ENCODE results near the gene GNA12.
A peak's percentile ranks its signal among the peaks of the same experiment; 100 is the strongest.
"Not testable (repeated sequence)": the region's sequence is repeated elsewhere in the genome, so short reads cannot be mapped to it uniquely, and the experiment has no call there.

The GNA12 gene

DNA sequence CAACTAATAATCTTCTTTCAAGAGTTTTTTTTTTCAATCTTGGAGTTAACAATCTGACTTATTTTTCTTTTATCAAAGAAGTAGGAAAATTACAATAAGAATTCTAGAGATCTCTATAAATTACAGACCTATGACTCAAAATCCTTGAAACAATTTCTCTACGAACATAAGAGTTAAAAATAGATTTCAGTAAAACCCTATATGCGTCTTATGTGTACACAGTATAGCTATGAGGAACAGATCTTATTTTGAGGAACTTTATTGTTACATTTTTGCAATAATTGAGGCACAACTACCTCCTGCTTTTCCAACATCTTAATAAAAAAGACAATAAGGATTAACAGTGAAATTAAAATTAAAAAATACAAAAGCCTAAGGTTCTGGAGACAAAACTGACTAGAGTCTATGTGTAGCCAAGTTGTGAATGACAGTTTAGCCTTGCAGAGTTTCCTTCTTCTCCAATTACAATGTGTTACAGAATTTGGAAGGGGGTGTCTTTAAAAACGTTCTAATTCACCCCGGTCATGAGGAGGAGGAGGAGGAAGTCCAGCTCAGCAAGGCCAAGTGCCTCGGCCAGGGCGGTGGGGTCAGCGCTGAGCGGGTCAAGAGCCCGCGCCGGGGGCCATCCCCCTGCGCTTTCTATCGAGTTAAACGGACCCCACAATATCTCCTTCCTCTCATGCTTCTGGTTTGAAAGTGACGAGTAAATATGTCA is 115.6 kb downstream of the GNA12 start:
- DNase-seq (ENCODE audit: low spot score) = no peak

- DNase-seq (ENCODE audit: low spot score) = not testable (repeated sequence)
Measured at GRCh38 chr7:2727206-2727605, 116.9 kb downstream of the GNA12 start.

DNA sequence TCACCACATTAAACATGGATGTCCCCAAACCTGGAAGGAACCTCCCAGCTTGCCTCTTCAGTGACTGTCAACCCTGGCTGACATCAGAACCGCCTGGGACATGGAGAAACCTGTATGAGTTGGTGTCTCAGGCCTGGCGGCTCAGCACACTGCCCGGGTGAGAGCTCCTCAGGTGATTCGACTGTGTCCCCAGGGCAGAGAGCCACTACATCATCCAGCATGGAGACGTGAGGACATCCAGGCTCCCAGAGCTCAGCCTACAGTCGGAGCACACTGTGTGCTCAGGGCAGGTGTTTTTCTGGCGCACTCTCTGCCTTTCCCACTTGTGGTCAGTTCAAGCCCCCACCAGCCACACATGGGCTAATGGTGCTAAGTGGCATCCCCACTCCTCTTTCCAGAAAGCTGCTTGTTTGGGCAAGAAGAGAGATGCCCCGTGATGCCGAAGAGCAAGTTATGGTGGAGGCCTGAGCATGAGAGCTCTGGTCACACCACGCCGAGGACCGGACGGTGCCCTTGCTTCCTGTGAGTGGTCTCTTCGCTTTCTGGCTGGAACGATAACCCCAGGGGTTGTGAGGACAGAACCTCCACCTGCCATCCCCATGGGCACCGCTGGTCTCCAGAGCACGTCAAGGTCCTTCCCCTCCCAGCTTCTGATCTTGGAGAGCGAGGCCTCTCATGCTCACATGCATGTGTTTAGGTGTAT is 117.6 kb downstream of the GNA12 start:
- no peak for DNase-seq (ENCODE audit: low spot score)

GRCh38 chr7:2725178-2726105 is 118.7 kb downstream of the GNA12 start:
- no peak for DNase-seq (ENCODE audit: low spot score)

DNA sequence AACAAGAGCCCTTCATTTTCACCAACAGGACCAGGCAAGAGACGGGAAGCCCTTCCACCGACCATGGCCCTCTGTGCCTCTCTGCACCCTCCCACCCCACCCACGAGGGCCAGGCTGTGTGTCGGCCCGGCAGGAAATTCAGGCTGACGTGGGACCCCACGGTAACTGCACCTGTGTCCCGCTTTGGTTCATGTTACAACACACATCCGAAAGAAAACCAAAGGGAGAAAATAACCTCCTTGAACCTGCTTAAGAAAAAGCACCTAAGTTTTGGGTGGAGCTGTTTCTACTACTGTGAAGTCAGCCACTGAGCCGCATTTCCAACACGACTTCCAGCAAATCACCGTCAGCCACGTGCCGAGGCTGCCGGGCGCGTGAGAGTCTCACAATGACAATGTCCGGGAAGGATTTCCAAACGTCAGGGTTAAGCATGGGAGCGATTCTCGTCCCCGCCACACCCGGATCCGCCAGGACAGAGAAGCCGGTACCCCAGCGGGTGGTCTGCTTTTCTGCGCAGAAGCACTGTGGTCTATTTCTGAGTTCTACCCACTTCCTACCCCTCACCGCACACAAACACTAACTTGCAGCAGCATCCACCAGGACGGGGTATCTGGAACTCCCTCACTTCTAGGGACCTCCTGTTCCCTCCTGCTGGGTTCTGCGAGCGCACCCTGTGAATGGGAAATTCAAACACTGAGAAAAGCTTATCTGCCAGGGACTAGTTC is 119.5 kb downstream of the GNA12 start:
- DNase-seq (ENCODE audit: low spot score) = no peak

- DNase-seq (ENCODE audit: low spot score) = not testable (repeated sequence)
Measured at GRCh38 chr7:2724036-2724435, 120.1 kb downstream of the GNA12 start.

DNA sequence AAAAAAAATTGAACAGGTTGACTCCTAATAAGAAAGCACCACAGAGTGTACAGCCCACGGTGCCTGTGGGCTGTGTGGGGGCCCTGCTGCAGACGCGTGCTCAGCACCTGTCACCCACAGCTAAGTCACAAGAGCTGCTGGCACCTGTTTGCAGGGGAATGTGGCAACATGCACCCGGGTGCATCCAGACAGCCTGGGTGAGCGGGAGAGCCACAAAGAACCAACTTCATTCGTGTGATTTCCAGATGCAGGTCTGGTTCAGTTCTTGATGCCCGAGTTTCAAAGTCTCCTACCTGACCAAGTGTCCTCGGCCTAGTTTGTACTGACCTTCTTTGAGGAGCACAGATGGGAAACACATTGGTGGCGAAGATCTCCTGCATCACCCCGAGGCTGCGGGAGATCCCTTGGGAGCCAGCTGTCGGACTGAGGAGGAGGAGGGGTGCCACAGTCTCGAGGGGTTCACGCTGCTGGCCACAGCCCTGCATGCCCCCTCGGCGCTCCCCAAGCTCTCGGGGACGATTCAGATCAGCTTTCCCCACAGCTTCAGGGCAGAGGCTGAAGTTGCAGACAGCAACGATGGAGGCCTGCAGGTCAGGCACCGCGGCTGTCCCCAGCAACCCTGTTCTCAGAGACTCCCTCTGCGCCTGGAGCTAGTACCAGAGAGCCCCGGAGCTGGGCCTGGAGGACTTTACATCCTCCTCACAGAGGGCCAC is 120.8 kb downstream of the GNA12 start:
- no peak for DNase-seq (ENCODE audit: low spot score)

DNA sequence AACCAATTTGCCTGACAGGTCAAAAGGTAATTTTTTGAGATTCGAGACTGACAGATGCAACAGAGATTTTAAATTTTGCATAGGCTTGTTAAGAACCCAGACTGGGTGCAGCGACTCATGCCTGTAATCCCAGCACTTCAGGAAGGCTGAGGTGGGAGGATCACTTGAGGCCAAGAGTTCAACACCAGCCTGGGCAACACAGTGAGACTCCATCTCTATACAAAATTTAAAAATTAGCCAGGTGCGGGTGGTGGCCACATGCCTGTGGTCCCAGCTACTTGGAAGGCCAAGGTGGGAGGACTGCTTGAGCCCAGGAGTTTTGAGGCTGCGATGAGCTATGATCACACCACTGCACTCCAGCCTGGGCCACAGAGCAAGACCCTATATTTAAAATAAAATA is 121.5 kb downstream of the GNA12 start:
- DNase-seq (ENCODE audit: low spot score) = no peak

- no peak for DNase-seq (ENCODE audit: low spot score)
Measured at GRCh38 chr7:2721842-2722241, 122.3 kb downstream of the GNA12 start.

- no peak for DNase-seq (ENCODE audit: low spot score)
Measured at GRCh38 chr7:2720024-2720423, 124.1 kb downstream of the GNA12 start.

GRCh38 chr7:2719007-2719406 is 125.1 kb downstream of the GNA12 start:
- no peak for DNase-seq (ENCODE audit: low spot score)

GRCh38 chr7:2718296-2718965 is 125.7 kb downstream of the GNA12 start:
- no peak for DNase-seq (ENCODE audit: low spot score)

GRCh38 chr7:2717293-2718261 is 126.5 kb downstream of the GNA12 start:
- peak; percentile 45 for DNase-seq (ENCODE audit: low spot score)

DNA sequence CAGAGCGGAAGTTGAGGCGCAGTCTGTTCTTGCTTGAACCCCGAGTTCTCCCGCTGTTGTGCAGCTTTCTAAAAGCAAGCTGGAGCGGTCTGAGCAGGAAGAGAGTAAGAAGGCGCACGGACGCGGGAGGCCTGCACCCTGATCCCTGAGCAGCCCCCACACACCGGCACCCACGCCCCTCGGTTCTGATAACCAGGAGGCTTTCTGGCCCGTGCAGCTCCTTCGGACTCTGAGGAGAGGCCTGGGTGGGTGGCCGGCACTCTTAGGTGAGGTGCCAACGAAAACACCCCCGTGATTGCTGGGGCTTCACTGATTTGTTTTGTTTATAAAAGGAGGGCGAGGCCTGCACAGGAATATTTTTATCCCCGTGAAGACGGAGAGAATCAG is 127.2 kb downstream of the GNA12 start:
- no peak for DNase-seq (ENCODE audit: low spot score)

DNA sequence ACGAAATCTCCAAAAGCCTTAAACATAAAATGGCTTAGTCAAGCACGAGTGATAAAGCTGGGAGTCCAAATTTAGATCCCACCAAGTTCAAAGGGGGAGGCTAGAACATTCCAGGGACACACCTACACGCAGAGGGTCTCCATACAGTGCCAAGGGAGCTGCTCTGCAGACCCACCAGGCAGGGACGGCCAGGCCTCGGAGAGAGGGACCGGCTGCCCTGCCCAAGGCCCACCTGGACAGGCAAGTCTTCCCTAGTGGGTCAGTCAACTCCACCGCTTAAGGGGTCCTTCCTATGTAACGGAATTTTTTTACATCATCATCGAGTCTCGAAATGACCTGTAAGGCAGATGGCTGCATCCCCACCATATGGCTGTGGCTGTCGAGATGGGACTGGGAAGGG is 127.6 kb downstream of the GNA12 start:
- no peak for DNase-seq (ENCODE audit: low spot score)

DNA sequence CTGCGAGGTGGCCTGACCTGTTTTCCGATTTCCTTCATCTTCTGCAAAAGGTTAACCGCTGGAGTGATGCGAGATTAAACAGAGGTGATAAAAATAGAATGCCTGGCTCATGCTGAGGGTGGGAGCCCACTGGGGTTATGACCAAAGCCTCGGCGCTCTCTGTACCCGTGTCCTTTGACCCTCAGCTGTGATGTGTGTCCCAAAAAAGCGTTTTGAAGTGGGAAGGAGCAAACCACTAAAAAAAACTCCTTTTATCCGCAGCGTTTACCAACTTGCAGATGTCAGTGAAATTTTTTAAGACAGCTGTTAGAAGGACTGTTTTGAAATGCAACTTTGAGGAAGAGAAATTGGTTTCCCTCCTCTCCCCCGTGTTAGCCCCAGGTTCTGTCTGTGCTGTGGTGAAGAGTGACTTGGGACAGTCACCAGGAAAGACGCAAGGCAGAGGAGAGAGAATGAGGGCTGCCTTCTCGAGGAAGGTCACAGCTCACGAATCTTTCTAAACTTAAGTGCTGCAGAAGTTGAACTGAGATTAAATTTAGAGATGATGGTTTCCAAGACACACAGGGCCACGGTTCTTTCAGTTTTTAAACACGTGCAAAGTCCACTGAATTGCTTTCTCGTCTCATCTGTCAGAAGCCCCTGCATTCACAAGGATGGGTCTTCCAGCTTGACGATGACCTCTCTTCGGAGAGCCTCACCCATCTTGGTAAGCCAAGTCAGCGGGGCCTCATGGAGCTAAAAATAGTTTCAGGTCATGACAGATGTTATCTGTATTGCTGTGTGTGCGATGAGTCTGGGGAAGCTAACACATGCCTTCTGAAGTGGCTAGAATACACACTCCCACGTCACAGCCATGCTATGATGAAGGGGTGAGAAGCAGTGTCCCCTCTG is 128.5 kb downstream of the GNA12 start:
- no peak for DNase-seq (ENCODE audit: low spot score)

GRCh38 chr7:2714636-2715035 is 129.5 kb downstream of the GNA12 start:
- no peak for DNase-seq (ENCODE audit: low spot score)

DNA sequence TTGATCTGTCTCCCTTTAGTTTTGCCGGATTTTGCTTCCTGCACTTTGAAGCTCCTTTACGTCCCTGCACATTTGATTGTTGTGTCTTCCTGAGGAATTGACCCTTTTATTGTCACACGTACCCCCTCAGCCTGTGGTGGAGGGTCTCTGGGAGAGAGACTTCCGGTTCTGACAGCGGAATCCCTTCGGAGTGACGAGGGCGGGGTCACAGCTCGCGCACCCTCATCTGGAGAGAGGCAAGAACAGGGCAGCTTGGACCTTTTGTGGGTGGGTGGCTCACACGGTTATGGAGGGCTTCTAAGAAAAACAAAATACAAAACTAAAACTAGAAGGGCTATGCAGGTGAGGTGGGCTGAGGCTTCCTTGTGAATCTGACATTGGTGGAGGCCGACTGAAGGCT is 130.1 kb downstream of the GNA12 start:
- DNase-seq (ENCODE audit: low spot score) = no peak

GRCh38 chr7:2713370-2713769 is 130.7 kb downstream of the GNA12 start:
- peak; percentile 84 for DNase-seq (ENCODE audit: low spot score)
